SJCRH30 (cell line): ENCODE data around the gene TBC1D22A. TPM values are rescaled to one million over a fixed set of nuclear protein-coding genes. Genes with fewer than 3 reads are reported as not detected.

Experiments used
- DNase-seq, 2 experiments: peaks; one replicate each; pipeline ENCODE4 v3.0.0-alpha.2; 2015 to 2020
- H3K27ac ChIP-seq: fragments of 250-450 bp; sonication (Bioruptor Pico); 2 replicates; pipeline ENCODE4 v1.5.1; 2020; ENCODE audit warnings: mild to moderate bottlenecking, moderate library complexity
- H3K27me3 ChIP-seq: fragments of 250-450 bp; sonication (Bioruptor Pico); 2 replicates; pipeline ENCODE4 v1.5.1; 2020; ENCODE audit warnings: mild to moderate bottlenecking, moderate library complexity
- H3K36me3 ChIP-seq: fragments of 250-450 bp; sonication (Bioruptor Pico); 2 replicates; pipeline ENCODE4 v1.5.1; 2020; ENCODE audit warnings: mild to moderate bottlenecking, moderate library complexity
- H3K4me1 ChIP-seq: fragments of 250-450 bp; sonication (Bioruptor Pico); 2 replicates; pipeline ENCODE4 v1.5.1; 2020; ENCODE audit warnings: mild to moderate bottlenecking, moderate library complexity
- H3K4me3 ChIP-seq: fragments of 250-450 bp; sonication (Bioruptor Pico); 2 replicates; pipeline ENCODE4 v1.5.1; 2020; ENCODE audit warnings: mild to moderate bottlenecking, moderate library complexity
- H3K9me3 ChIP-seq: fragments of 250-450 bp; sonication (Bioruptor Pico); replicated peaks from 2 replicates; pipeline ENCODE4 v1.5.1; 2020; ENCODE audit warnings: mild to moderate bottlenecking, moderate library complexity
- total RNA-seq: library from RNA; depleted of rRNA; stranded (reverse); fragments of >200 nt; shearing (Covaris generic); gene quantifications from 2 replicates; pipeline ENCODE4 v1.2.3, GENCODE V29; 2014

TBC1D22A gene
- total RNA-seq, 1 experiment from 2014 or later = 8.9 TPM

DNA sequence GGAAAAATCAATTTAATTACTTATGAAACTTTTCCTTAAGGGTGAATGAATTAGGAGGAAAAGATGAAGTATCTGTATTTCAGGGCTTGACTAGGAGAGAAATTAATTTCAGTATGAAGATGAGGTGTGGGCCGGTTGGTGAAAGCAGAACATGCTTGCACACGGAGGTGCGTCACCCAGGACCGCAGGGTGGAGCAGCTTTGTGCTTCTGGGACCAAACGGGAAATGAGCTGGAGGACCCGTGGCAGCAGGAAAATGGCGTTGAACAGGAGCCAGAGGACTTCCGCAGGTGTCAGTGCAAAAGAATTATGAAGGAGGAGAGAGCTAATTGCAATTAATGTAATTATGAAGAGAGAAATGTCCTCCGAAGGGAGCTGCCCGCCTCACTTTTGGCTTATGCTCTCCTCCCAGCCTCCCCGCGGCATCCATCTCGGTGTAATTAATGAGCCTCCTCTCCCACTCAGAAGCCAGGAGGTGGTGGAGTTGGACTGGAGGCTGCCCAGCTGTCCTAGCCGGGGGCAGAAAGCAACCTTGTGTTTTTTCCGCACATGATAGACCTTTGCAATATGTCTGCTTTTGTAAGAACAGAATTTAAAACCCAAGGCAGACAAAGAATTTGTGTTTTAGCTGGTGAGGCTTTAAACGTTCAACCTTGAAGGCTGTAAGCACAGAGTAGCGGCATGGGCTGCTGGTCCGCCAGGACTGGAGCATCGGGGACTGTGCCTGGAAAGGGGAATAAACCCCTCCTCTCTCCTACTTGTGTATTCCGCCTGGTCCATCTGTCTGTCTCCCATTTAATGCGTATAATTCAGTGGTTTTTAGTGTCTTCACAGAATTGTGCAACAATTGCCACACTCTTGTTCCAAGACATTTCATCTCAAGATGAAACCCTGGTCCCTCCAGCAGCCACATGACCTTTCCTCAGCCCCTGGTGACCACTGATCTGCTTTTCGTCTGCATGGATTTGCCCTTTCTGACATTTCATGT lies 180.6 kb downstream of the TBC1D22A start:
- no peak overlapping the region for H3K4me3 ChIP-seq
- no peak overlapping the region for H3K27ac ChIP-seq
- H3K27me3 ChIP-seq = no peaks in the 10 kb centered on the region
- H3K9me3 ChIP-seq = no peaks in the 10 kb centered on the region
- H3K4me1 ChIP-seq = no peaks in the 10 kb centered on the region
- H3K36me3 ChIP-seq = no peaks in the 10 kb centered on the region
- DNase-seq = no peak

DNA sequence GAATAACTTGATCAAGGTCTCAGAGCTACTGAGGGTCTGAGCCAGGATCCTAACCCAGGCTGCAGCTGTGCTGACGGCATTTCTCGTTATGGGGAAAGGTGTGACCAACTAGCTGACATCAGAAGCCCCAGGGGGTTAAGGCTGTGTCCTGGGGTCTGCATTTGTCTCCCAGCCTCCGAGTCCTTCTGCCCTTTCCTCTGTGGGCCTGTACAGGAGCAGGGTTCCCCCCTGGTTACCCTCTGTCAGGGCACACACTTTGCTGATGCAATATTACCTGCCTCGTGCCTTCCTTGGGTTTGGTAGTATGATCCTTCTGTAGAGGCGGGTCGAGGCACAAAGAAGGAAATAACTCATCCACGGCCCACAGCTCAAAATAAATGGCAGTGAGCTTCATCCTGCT lies 183.0 kb downstream of the TBC1D22A start:
- H3K4me3 ChIP-seq = no peak overlapping the region
- H3K27me3 ChIP-seq = no peaks in the 10 kb centered on the region
- H3K27ac ChIP-seq = no peak overlapping the region
- no peaks in the 10 kb centered on the region for H3K36me3 ChIP-seq
- no peak for DNase-seq
- H3K4me1 ChIP-seq = no peaks in the 10 kb centered on the region
- no peaks in the 10 kb centered on the region for H3K9me3 ChIP-seq

DNA sequence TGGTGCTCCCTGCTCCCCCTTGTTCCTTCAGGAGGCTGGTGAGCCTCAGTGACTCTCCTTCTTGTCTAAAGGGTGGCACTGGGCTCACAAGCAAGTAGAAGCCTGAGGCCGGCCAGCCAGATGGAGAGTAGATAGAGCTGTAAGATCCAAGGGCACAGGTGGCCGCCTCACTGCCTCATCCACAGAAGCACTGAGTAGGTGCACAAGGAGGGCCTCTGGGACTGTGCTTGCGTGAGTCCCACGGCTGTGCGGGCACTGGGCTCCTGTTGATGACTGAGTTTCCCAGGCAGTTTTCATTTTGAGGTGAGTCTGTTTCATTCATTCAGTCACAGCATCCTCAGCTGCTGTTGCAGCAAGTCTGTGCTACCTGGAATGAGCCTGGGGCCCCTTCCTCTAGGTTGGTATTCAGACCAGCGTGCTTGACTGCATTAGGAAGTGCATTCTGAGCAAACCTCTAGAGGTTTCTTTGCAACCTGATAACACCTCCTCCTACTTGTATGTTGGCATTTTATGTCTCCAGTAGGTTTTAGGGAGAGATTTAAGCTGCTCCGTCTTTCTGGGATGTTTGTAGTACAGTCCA lies 184.0 kb downstream of the TBC1D22A start:
- DNase-seq = no peak
- Histone ChIP-seq H3K27me3 (no peaks in the 10 kb centered on the region), H3K36me3 (no peaks in the 10 kb centered on the region), H3K4me3 (no peak overlapping the region), H3K27ac (no peak overlapping the region), H3K9me3 (no peaks in the 10 kb centered on the region), H3K4me1 (no peaks in the 10 kb centered on the region)

DNA sequence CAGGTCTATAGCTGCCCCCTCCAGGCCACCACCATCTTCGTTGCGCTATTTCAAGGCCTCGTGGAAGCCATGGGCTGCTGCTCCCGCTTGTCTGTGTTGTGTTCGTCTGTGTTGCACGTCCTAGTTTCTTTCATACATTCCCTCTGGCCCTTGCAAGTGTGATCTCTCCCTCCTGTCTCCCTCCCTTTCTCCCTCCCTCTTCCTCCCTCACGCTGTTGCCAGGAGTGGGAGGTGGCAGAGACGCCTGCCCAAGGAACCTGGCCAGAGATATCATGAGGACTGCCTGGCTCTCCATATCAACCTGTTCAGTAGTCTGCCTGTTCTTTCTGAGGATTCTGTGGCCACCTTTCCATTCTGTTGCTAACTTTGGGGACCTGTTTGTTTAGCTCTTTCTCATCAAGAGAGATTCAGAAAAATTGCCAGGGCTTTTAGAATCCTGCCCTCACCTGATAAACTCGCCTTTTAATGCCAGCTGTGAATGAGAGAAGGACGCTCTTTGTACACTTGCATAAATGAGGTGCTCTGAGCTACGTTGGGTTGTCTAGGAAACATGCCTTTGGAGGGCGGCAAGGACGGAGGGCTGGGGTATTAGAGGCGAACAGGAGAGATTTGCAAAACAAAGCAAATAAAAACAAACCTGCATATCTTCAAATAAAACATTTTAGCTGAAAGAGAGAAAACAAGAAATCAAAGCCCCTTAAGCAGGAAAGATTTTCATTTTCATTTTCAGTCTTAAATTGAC lies 185.2 kb downstream of the TBC1D22A start:
- Histone ChIP-seq H3K4me3 (no peak overlapping the region), H3K9me3 (no peaks in the 10 kb centered on the region), H3K27me3 (no peaks in the 10 kb centered on the region), H3K4me1 (no peaks in the 10 kb centered on the region), H3K27ac (no peak overlapping the region), H3K36me3 (no peaks in the 10 kb centered on the region)
- DNase-seq = no peak

DNA sequence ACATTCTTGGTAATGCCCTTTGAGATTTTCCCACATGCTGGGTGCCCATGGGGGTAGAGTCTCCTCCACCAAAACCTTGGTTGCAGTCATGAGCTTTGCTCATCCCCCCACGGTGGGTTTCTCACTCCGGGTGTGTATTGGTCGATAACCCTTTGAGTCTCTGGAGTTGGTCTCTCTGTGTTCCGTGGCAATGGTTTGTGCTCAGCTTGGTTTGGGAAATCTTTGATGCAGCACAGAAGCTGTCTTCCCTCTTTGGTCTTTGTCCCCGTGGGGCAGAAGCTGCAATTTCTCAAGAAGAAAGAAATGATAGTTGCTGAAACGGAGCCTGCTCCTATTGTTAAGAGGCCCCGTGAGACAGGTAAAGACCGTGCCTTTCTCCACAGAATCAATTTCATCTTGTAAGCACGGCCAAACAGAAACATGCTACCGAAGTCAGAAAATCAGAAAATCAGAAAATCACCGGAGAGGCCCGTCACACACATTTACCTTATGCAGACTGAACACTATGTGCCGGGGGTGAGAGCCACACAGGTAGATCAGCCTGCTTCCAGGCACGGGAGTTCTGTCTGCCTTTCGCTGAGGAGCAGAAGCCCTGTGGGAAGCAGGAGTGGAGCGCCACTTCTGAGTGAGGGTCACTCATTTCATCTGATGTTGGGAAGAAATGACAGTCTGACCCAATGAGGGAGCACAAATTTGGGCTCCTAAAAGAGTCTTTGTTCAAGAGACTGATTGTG lies 186.1 kb downstream of the TBC1D22A start:
- no peak for DNase-seq
- Histone ChIP-seq H3K27ac (no peak overlapping the region), H3K27me3 (no peaks in the 10 kb centered on the region), H3K9me3 (no peaks in the 10 kb centered on the region), H3K36me3 (no peaks in the 10 kb centered on the region), H3K4me1 (no peaks in the 10 kb centered on the region), H3K4me3 (no peak overlapping the region)

DNA sequence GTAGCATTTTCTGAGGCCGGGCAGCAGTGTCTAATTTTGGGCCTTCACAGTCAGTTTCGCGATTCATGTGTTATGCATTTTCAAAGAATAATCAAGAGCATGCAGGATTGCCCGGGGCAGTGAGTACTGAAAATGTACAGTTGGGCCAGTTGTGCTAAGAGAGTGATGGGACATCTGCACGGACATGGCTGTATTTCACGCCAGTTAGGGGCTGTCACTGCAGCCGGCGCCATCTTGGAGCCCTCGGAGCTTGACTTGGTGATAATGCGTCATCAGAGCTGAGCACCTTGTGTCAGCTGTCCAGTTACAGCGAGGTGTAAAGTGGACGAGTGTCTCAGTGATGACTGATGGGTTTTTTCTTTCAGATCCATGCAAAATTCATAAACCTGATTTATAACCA lies 188.9 kb downstream of the TBC1D22A start:
- DNase-seq = no peak
- no peaks in the 10 kb centered on the region for H3K4me1 ChIP-seq
- H3K27me3 ChIP-seq = no peaks in the 10 kb centered on the region
- no peaks in the 10 kb centered on the region for H3K9me3 ChIP-seq
- no peaks in the 10 kb centered on the region for H3K36me3 ChIP-seq
- no peak overlapping the region for H3K4me3 ChIP-seq
- H3K27ac ChIP-seq = no peak overlapping the region

DNA sequence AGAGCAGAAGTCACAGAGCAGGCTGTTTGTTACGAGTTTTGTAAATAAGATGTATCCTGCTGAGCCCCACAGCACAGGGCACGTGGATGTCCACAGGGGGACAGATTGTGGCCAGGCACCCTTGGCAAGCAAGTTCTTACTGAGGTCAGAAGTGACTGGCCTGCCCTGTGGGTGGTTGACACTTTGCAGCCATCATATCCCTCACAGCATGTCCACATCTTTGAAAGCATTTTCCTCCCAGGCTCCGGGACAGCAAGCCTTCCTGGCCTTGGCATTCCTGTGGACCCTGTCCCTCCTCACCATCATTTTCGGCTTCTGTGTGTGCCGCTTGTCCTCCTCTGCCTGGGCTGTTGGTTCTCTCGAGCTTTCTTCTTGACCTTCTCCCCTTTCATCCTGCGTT lies 189.5 kb downstream of the TBC1D22A start:
- H3K27me3 ChIP-seq = no peaks in the 10 kb centered on the region
- H3K27ac ChIP-seq = no peak overlapping the region
- no peaks in the 10 kb centered on the region for H3K36me3 ChIP-seq
- H3K9me3 ChIP-seq = no peaks in the 10 kb centered on the region
- DNase-seq = no peak
- H3K4me3 ChIP-seq = no peak overlapping the region
- H3K4me1 ChIP-seq = no peaks in the 10 kb centered on the region

DNA sequence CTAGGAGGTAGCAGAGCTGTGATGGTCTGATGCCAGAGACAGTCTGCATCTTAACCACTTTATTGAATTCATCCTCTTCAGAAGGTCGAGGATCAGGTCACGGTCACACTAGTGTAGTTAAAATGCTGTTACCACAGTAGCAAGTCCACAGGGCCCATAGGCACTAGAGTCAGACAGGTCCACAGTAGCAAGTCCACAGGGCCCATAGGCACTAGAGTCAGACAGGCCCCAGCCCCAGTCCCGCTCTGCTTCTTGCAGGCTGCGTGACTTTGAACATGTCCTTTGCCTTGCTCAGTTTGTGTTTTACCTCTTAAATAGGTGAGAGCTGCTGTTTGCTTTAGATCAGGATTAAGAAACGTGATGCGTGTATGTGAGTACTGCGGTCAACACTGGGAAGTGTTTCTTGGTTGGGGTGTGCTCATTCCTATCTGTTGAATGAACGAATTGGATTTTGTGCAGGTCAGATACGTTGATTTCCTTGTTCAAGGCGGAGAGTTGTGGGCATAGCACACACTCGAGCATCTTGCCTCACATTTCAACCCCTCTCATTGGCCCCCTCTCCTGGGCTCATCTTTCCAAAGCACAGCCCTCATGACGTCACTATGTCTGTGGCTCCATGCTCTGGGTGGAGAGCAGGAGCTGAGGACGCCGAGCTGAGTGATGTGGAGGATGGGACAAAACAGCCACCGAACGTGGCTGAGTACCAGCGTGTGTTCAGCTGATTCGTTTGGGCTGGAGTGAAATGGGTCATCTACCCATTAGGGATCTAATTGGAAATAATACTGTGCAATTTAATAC lies 191.7 kb downstream of the TBC1D22A start:
- H3K4me3 ChIP-seq = no peak overlapping the region
- no peaks in the 10 kb centered on the region for H3K27me3 ChIP-seq
- DNase-seq = no peak
- H3K9me3 ChIP-seq = no peaks in the 10 kb centered on the region
- no peak overlapping the region for H3K27ac ChIP-seq
- no peaks in the 10 kb centered on the region for H3K36me3 ChIP-seq
- no peaks in the 10 kb centered on the region for H3K4me1 ChIP-seq

DNA sequence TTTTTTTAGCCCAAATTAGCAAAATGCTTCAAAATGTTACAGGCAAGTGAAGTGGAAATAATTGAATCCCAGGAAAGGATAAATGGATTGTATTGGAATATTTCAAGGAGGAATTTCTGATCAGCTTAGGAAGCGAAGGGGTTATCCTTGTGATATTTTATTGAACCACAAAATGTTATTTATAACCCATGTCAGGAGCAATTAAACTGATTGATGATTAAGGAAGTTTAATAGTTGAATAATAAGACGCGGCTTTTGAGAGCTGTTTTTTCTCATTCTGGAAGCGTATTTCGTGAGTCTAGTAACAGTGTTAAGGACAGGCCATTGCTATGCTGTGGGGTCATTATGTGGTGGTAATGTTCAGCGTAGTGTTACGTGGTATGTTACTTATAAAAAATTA lies 192.3 kb downstream of the TBC1D22A start:
- no peak for DNase-seq
- Histone ChIP-seq H3K9me3 (no peaks in the 10 kb centered on the region), H3K4me3 (no peak overlapping the region), H3K27ac (no peak overlapping the region), H3K36me3 (no peaks in the 10 kb centered on the region), H3K27me3 (no peaks in the 10 kb centered on the region), H3K4me1 (no peaks in the 10 kb centered on the region)

DNA sequence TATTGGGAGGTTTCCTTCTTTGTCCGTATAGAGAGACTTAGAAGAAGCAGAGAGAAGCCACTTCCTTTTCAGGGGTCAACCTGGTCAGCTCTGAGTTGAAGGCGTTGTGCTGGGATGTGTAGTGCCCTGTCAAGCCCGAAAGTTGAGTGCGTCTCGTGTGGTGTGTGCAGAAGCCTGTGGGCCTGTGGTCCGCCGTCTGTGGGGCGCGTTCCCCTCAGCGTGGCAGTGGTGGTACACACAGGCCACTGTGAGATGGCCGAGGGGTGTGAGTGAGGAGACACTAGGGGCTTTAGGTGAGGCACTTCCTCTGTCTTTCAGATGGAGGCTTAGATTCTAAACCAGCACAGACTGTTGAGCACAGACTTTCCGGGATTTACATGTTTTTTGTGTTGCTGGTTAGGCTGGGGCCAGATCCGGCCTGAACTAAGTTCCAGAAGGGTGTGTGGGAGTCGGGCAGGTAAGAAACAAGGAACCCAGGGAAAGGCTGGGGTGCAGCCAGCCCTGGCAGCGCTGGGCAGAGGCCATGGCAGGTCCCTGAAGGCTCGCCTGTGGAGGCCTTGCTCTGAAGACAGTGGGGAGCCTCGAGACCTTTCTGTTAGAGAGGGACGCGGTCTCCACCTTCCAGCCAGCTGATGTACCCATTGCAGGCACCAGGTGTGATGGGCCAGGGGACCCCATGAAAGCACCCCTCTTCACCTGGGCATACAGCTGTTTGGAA lies 194.2 kb downstream of the TBC1D22A start:
- no peaks in the 10 kb centered on the region for H3K4me1 ChIP-seq
- H3K27ac ChIP-seq = no peak overlapping the region
- no peak for DNase-seq
- H3K27me3 ChIP-seq = no peaks in the 10 kb centered on the region
- no peaks in the 10 kb centered on the region for H3K9me3 ChIP-seq
- H3K36me3 ChIP-seq = no peaks in the 10 kb centered on the region
- no peak overlapping the region for H3K4me3 ChIP-seq

DNA sequence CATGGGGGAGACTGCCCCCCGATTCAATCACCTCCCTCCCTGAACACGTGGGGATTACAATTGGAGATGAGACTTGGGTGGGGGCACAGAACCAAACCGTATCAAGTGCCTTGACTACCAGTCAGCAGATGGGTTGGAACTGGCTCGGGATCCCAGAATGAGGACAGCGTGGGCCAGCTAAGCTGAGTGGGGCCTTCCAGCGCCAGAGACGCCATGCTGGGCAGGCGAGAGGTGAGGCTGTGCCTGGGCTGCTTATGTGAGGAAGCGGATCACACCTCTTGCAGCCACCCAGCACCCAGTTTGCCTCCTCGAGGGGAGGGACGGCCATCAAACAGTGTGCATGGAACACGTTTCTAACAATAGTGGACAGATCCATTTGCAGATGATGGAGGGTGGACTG lies 195.1 kb downstream of the TBC1D22A start:
- H3K4me3 ChIP-seq = no peak overlapping the region
- no peaks in the 10 kb centered on the region for H3K27me3 ChIP-seq
- no peak overlapping the region for H3K27ac ChIP-seq
- H3K9me3 ChIP-seq = no peaks in the 10 kb centered on the region
- no peak for DNase-seq
- H3K4me1 ChIP-seq = no peaks in the 10 kb centered on the region
- no peaks in the 10 kb centered on the region for H3K36me3 ChIP-seq

DNA sequence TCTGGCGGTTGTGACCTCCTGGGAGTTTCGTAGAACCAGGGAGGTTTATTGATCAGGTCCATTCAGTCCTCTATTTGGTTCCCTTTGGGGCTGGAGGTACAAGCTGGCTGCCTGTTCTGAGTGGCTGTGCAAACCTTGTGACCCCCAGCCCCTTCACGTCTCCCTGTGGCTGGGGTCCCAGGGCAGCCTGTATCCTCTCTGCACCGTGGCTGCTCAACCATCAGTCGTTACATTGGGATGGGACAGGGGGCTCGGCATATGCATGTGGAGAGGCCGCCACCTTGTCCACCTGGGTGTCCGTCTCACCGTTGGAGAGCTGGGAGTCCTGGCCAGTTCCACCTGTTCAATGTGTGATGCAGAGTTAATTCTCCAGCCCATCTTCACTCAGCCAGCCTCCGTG lies 195.7 kb downstream of the TBC1D22A start:
- Histone ChIP-seq H3K4me1 (no peaks in the 10 kb centered on the region), H3K36me3 (no peaks in the 10 kb centered on the region), H3K4me3 (no peak overlapping the region), H3K9me3 (no peaks in the 10 kb centered on the region), H3K27ac (no peak overlapping the region), H3K27me3 (no peaks in the 10 kb centered on the region)
- no peak for DNase-seq

DNA sequence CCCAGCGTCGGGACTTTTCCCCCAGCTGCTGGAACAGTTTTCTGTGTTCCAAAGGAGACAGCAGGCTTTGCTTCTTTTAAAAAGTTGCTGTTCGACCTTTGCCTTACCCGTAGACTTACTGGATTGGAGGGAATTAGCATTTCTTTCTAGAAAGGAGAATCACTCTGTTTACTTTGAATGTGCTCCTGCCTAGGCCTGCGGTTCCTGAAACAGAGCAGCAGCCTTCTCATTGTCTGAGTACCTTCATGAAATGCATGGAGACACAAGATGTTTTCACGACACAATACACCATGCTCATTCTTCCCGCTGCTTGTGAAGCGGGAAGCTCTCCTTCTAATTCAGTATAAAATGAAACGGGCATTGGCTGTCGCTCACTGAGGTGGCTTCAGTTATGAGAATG lies 196.2 kb downstream of the TBC1D22A start:
- Histone ChIP-seq H3K27me3 (no peaks in the 10 kb centered on the region), H3K27ac (no peak overlapping the region), H3K4me3 (no peak overlapping the region), H3K4me1 (no peaks in the 10 kb centered on the region), H3K9me3 (no peaks in the 10 kb centered on the region), H3K36me3 (no peaks in the 10 kb centered on the region)
- DNase-seq = no peak
